Frontal cortex (tissue), 4 donors: ENCODE results near the gene NLK. TPM values are rescaled to one million over a fixed set of nuclear protein-coding genes. Genes with fewer than 3 reads are reported as not detected.
"Not testable (repeated sequence)": the region's sequence is repeated elsewhere in the genome, so short reads cannot be mapped to it uniquely, and the experiment has no call there.

Source experiments
- DNase-seq, 2 donors: peaks; one replicate each; pipeline ENCODE4 v3.0.0; 2012; ENCODE audit warnings: low spot score in 2 of 2
- FAIRE-seq: peaks from 2 replicates; lab custom pipeline; 2012; peaks lifted over from hg19 to GRCh38; lab: Jason Lieb, UNC
- total RNA-seq: library from RNA; depleted of rRNA; stranded (reverse); fragments of >200 nt; gene quantifications from one replicate; pipeline ENCODE4 v1.2.3, GENCODE V29; 2014
- donor health status: control.
- donor health status: control.
- donor health status: control.

NLK gene
- total RNA-seq, 1 donor from 2014 or later, result 73.0 TPM

GRCh38 chr17:28141313-28141712 is 98.8 kb downstream of the NLK start:
- no peak for DNase-seq
- no peak for FAIRE-seq

- FAIRE-seq, result no peak
- DNase-seq, result no peak
These were observed 99.3 kb downstream of the NLK start for GRCh38 chr17:28141773-28142172.

DNA sequence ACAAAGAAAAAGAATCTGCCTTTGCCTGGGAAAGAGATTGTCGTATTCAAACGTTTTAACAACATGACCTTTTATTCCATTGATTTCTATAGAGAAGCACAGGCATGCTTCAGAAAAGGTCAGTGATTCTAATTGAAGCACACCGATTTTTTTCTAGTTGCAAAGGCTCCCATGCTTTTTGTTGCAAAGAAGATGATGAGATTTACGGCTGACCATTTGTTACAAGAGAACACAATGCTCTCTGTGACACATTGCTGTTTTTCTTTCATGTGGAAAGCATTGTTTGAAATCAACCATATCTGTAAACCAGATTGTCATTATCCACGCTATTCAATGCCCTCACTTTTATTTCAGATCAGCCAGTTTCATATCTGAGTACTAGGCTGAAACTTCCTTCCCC is 99.8 kb downstream of the NLK start:
- DNase-seq (no peak), FAIRE-seq (no peak)

- no peak for DNase-seq
- FAIRE-seq, result no peak
These were observed 101.5 kb downstream of the NLK start for GRCh38 chr17:28144019-28144418.

GRCh38 chr17:28145348-28145747 is 102.9 kb downstream of the NLK start:
- DNase-seq (no peak), FAIRE-seq (no peak)

- no peak for DNase-seq
- FAIRE-seq, result no peak
These were observed 104.5 kb downstream of the NLK start for GRCh38 chr17:28147017-28147416.

DNA sequence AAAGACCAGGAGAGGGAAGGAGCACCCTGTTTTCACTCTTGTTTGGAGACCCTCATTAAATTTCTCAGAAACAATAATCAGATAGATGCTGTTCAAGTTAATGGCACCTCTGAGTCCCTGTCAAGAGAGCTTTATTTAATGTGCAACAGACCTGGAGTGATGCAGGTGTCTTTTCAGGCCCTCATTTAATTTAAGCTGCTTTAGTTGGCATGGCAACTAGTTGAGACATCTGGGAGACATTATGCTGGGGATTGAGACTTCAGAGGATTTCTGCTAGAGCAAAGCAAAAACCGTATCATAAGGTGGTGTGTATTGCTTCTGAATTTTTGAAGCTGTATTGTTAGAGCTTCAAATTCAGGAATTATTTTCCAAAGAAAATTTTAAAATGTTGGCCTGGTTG is 108.5 kb downstream of the NLK start:
- FAIRE-seq, result no peak
- DNase-seq, result no peak

DNA sequence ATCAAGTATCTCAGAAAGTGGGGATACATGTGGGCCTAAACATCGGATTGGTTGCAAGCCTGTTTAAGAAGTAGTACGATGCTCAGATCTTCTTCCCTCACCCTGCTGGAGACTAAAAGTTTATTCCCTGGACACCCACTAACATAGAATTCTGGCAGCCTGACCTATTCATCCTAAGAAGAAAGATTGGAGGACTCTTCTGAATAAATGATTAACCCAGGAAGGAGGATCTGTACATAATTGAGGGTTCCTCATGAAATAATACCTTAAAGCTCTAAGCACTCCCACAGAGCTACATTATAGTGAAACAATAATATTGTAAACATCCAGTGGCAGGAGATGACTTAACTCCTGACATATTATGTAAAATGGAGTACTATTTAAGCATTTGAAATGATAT is 111.7 kb downstream of the NLK start:
- FAIRE-seq (no peak), DNase-seq (no peak)

DNA sequence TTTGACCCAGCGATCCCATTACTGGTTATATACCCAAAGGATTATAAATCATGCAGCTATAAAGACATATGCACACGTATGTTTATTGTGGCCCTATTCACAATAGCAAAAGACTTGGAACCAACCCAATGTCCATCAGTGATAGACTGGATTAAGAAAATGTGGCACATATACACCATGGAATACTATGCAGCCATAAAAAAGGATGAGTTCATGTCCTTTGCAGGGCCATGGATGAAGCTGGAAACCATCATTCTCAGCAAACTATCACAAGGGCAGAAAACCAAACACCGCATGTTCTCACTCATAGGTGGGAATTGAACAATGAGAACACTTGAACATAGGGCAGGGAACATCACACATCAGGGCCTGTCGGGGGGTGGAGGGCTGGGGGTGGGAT is 112.9 kb downstream of the NLK start:
- DNase-seq, FAIRE-seq: not testable (repeated sequence)

DNA sequence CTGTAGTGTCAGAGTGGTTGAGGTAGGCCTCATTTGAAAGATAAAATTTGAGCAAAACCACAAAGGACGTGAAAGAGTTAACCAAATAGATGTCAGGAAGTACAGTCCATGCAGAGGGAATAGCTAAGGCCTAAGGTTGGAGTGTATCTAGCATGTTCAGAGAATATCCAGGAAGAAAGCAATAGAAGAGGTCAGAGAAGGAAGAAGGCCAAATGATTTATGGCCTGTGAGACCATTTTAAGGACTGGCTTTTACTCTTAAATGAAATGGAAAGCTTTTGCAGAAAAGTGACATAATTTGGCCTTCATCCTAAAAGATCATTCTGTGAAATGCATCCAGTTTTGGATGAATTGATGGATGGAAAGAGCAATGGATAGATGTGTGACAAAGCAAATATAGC is 116.5 kb downstream of the NLK start:
- no peak for DNase-seq
- no peak for FAIRE-seq

GRCh38 chr17:28159924-28160323 is 117.4 kb downstream of the NLK start:
- DNase-seq, result no peak
- FAIRE-seq, result no peak

DNA sequence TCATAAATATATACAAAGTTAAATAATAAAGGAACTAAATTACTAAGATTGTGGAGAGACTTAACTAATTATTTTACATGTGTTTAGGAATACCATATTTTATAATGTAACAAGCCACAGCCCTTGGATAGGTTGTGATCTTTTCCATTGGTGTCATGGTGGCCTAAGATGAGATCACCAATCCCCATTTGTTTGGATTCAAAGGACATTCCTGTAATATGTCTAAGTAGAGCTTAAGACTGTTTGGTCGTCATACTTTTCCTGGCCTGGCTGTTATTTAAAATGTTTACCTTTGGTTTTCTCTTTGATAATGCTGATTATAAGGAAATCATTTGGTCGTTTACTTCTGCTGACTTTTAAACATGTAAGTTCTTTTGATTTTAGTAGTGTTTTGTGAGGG is 118.1 kb downstream of the NLK start:
- FAIRE-seq, result no peak
- no peak for DNase-seq

- DNase-seq (no peak), FAIRE-seq (no peak)
These were observed 118.8 kb downstream of the NLK start for GRCh38 chr17:28161311-28161710.

DNA sequence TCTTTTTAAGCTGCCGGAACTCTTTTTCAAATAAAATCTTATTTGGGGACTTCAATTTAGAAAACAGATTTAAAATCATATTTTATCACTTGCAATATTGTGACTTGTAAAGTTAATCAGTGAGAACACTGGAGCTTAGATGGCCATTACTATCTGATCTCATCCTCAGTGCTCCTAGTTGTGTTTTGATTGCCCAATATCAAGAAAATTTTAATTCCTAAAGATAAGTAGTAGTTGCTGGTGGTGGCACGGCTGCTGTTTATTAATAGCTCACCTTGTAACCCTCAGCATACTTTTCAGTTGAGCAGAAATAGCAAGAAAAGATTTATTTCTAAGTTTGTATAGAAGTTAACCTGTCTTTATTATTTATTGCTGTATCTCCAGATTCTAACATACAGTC is 124.0 kb downstream of the NLK start:
- no peak for FAIRE-seq
- no peak for DNase-seq

- DNase-seq (no peak), FAIRE-seq (no peak)
These were observed 127.3 kb downstream of the NLK start for GRCh38 chr17:28169621-28170349.

DNA sequence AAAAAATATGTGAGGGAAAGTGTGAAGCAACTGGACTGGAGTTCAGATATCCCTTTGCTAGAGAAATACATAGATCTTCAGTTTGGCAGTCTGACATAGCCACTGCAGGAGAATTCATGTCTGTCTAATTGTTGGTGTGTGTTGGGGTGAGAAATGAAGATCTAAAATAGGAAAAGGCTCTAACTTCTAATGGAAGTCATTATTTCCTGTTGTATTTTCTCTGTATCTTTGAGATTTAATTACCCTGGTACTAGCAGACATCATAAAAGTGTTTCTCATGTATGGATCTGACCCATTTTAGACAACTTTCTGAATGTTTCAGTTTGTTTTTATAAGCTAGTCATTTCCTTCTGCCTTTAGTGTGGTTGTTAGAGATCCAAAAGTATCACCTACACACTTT is 128.3 kb downstream of the NLK start:
- FAIRE-seq (no peak), DNase-seq (no peak)

DNA sequence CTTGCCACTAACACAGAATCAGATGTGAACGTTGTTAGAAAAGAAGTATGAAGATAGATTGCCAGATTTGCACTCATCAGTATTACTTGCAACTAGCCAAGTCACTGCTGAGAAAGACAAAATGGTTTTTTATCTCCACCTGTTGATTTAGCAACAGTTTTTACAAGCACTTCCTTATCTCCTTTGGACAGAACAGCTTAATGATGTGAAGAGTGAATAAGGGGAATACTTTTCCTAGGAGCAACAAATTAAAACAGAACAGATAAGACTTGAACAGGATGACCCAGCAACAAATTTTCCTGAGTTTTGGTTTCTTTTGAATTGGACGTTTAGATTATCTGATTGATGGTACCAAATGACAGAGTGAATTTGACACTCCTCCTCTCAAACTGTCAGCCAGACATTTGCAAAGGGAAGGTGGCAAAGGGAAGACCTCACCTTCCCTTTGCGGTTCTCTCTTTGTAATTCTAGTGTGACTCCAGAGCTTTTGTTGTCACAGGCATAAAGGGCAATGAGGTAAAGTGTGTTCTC is 130.6 kb downstream of the NLK start:
- no peak for FAIRE-seq

GRCh38 chr17:28173801-28174200 is 131.3 kb downstream of the NLK start:
- no peak for DNase-seq
- no peak for FAIRE-seq

More for the DNA sequence above, 130.6 kb downstream of the NLK start:
- DNase-seq, result no peak

GRCh38 chr17:28174352-28175046 is 132.0 kb downstream of the NLK start:
- FAIRE-seq (no peak), DNase-seq (no peak)

- DNase-seq (no peak), FAIRE-seq (no peak)
These were observed 134.9 kb downstream of the NLK start for GRCh38 chr17:28177351-28177750.

DNA sequence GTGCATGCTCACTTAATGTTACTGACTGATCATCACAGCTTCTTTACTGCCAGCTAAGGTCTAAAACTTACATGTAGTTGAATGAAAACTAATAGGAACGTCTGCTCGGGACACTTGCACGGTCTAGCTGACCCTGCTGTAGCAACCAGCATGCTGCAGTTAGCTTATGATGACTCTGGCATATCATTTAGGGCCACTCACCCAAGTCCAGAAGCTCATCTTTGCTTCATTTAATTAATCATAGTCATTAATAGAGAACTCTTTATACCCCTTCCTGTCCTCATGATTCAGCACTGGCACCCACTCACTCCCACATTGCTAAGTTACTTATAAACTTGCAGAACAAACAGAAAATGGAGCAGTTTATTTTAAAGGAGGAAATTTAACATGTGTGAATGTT is 136.3 kb downstream of the NLK start:
- no peak for FAIRE-seq
- DNase-seq, result no peak
